OCI-LY7 (cell line): ENCODE measurements around the gene DAPK1. TPM values are rescaled to one million over a fixed set of nuclear protein-coding genes. Genes with fewer than 3 reads are reported as not detected.

ENCODE experiments used
- BruUV-seq: library from RNA; stranded (reverse); fragments of 400-500 nt; replicated peaks from 2 replicates; lab custom pipeline; 2021; lab: Mats Ljungman, UMichigan
- CTCF ChIA-PET: fragments of 300-600 bp; sonication (Branson Sonifier 250); formaldehyde crosslinking; loops from one replicate; lab custom pipeline; 2022; ENCODE audit warnings: antibody characterized with exemption; ENCODE audit not compliant: unreplicated experiment; lab: Charles Lee
- POLR2A ChIA-PET: fragments of 300-600 bp; sonication (Branson Sonifier 250); formaldehyde crosslinking; loops from one replicate; lab custom pipeline; 2022; ENCODE audit warnings: antibody characterized with exemption; lab: Charles Lee
- DNase-seq: peaks from one replicate; pipeline ENCODE4 v3.0.0-alpha.2; 2015; ENCODE audit warnings: low spot score
- H2AFZ ChIP-seq: fragments of 200-600 bp; sonication (generic), shearing (Covaris generic); 2 replicates; pipeline ENCODE4 v1.6.1; 2014; ENCODE audit warnings: mild to moderate bottlenecking, antibody characterized with exemption, low read length, moderate library complexity
- H3K27ac ChIP-seq: fragments of 200-600 bp; sonication (generic); 2 replicates; pipeline ENCODE4 v1.5.1; 2014; ENCODE audit warnings: mixed run types, low read depth, mild to moderate bottlenecking, moderate library complexity, low read length, inconsistent platforms; ENCODE audit not compliant: poor library complexity, severe bottlenecking
- H3K36me3 ChIP-seq: fragments of 200-600 bp; sonication (generic); 2 replicates; pipeline ENCODE4 v1.6.1; 2014; ENCODE audit warnings: mild to moderate bottlenecking, antibody characterized with exemption, low read length, moderate library complexity, mixed read lengths; ENCODE audit not compliant: insufficient read depth
- H3K4me1 ChIP-seq: fragments of 200-600 bp; sonication (generic); 2 replicates; pipeline ENCODE4 v1.5.1; 2014; ENCODE audit warnings: mild to moderate bottlenecking, low read length; ENCODE audit not compliant: insufficient read depth, poor library complexity, severe bottlenecking
- H3K4me2 ChIP-seq: fragments of 200-600 bp; sonication (generic); 2 replicates; pipeline ENCODE4 v1.6.1; 2014; ENCODE audit warnings: mild to moderate bottlenecking, low read length
- H3K4me3 ChIP-seq: fragments of 200-600 bp; sonication (generic); 2 replicates; pipeline ENCODE4 v1.5.1; 2014; ENCODE audit warnings: mild to moderate bottlenecking, low read depth, low read length; ENCODE audit not compliant: poor library complexity, severe bottlenecking
- H3K79me2 ChIP-seq: fragments of 200-600 bp; sonication (generic); 2 replicates; pipeline ENCODE4 v1.6.1; 2016; ENCODE audit warnings: low read depth, mild to moderate bottlenecking, low read length, moderate library complexity, mixed read lengths; ENCODE audit not compliant: insufficient read depth
- H3K9me2 ChIP-seq: fragments of 200-600 bp; sonication (generic); 2 replicates; pipeline ENCODE4 v1.6.1; 2016; ENCODE audit warnings: mild to moderate bottlenecking, low read length, mixed read lengths; ENCODE audit not compliant: insufficient read depth
- H3K9me3 ChIP-seq: fragments of 200-600 bp; sonication (generic); 2 replicates; pipeline ENCODE4 v1.6.1; 2014; ENCODE audit warnings: mild to moderate bottlenecking, mixed run types, low read length, mixed read lengths
- H4K20me1 ChIP-seq: fragments of 200-600 bp; sonication (generic); 2 replicates; pipeline ENCODE4 v1.6.1; 2014; ENCODE audit warnings: mild to moderate bottlenecking, antibody characterized with exemption, low read length, moderate library complexity, mixed read lengths; ENCODE audit not compliant: insufficient read depth
- CTCF ChIP-seq: fragments of 200-600 bp; sonication (generic); conservative IDR thresholded peaks from 2 replicates; pipeline ENCODE4 v1.5.1; 2014; ENCODE audit warnings: mild to moderate bottlenecking, antibody characterized with exemption, low read length, moderate library complexity, mixed read lengths
- EZH2phosphoT487 ChIP-seq: fragments of 200-600 bp; sonication (generic); IDR thresholded peaks from 2 replicates; pipeline ENCODE4 v1.6.1; 2018; ENCODE audit warnings: low read depth, borderline replicate concordance, mild to moderate bottlenecking, mixed run types, antibody characterized with exemption, low read length, moderate library complexity, mixed read lengths
- intact Hi-C: fragments of 100-400 bp; cut with micrococcal nuclease; formaldehyde crosslinking; loops from one replicate; pipeline ENCODE4 v1.10.0; 2022; ENCODE audit not compliant: unreplicated experiment
- total RNA-seq, 2 experiments: library from RNA; depleted of rRNA in 1 of 2; stranded (reverse); fragments of >200 nt in 1 of 2; shearing (Covaris generic) in 1 of 2; gene quantifications; 2 replicates each; pipeline ENCODE4 v1.2.3, GENCODE V29; 2014 to 2022

Gene DAPK1
- total RNA-seq, 2 experiments from 2014 or later, result 0.25 to 3.5 TPM

GRCh38 chr9:87549791-87550190 lies 52.1 kb downstream of the DAPK1 start:
- POLR2A ChIA-PET, result interaction anchor here (1.0 to 3.3 kb wide), 4 partner anchors 8 to 53 kb away, joined by 3 to 15 read pairs (median 6); no protein-coding TSS in a partner anchor
- peak overlapping the region; percentile 36 for H3K4me3 ChIP-seq
- H3K4me1 ChIP-seq, result peaks cover 61% of the 10 kb centered on the region
- TF ChIP-seq CTCF, result no peak
- no peak for TF ChIP-seq EZH2phosphoT487
- no TSS peak for BruUV-seq
- H4K20me1 ChIP-seq, result no peaks in the 10 kb centered on the region
- intact Hi-C loops, result loop anchor here (5.0 kb wide), 1 partner anchor 67 kb away; no protein-coding TSS in a partner anchor
- peak; percentile 83 for DNase-seq
- H3K9me2 ChIP-seq, result no peaks in the 10 kb centered on the region
- peak overlapping the region; percentile 80 for H3K27ac ChIP-seq
- no peak overlapping the region for H2AFZ ChIP-seq
- peak overlapping the region; percentile 62 for H3K4me2 ChIP-seq
- CTCF ChIA-PET, result no interaction called here
- no peaks in the 10 kb centered on the region for H3K79me2 ChIP-seq
- H3K36me3 ChIP-seq, result no peaks in the 10 kb centered on the region
- H3K9me3 ChIP-seq, result no peaks in the 10 kb centered on the region

- Histone ChIP-seq H3K4me1 (peaks cover 68% of the 10 kb centered on the region), H2AFZ (no peak overlapping the region), H3K36me3 (no peaks in the 10 kb centered on the region), H3K4me2 (peak overlapping the region; percentile 62), H3K4me3 (peak overlapping the region; percentile 36), H3K9me3 (no peaks in the 10 kb centered on the region), H3K27ac (peak overlapping the region; percentile 80), H4K20me1 (no peaks in the 10 kb centered on the region), H3K79me2 (no peaks in the 10 kb centered on the region), H3K9me2 (no peaks in the 10 kb centered on the region)
- TF ChIP-seq EZH2phosphoT487, result no peak
- no peak for TF ChIP-seq CTCF
- BruUV-seq, result TSS peak; percentile 86
- CTCF ChIA-PET, result no interaction called here
- intact Hi-C loops, result loop anchor here (5.0 kb wide), 1 partner anchor 68 kb away; no protein-coding TSS in a partner anchor
- peak; percentile 69 for DNase-seq
- POLR2A ChIA-PET, result interaction anchor here (0.6 to 1.7 kb wide), 8 partner anchors 12 to 93 kb away, joined by 3 to 8 read pairs (median 3); no protein-coding TSS in a partner anchor
Measured at GRCh38 chr9:87550253-87550954, 52.7 kb downstream of the DAPK1 start.

DNA sequence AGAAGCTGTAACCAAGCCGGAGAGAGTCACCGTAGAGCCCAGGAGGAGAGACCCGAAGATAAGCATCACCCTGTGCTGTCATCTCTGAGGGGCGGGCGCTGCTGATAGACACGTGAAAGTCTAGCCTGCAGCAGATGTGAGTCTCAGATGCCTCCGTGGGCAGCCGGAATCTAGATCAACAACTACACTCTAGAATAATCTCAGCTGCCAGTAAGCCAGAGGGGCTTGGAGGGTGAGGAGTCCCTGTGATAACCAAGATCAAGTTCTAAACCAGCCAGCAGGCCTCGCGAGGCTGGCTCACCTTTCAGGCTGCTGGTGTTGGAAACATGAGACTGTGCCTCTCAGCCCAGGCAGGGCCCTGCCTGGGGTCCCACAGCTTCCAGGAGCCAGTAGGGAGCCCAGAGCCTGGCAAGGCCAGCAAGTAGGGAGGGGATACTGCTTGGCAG lies 54.1 kb downstream of the DAPK1 start:
- TF ChIP-seq EZH2phosphoT487 (no peak), CTCF (no peak)
- Histone ChIP-seq H3K4me1 (peaks cover 81% of the 10 kb centered on the region), H4K20me1 (no peaks in the 10 kb centered on the region), H3K4me2 (peak overlapping the region; percentile 32), H3K79me2 (no peaks in the 10 kb centered on the region), H3K9me3 (no peaks in the 10 kb centered on the region), H3K36me3 (no peaks in the 10 kb centered on the region), H2AFZ (no peak overlapping the region), H3K9me2 (no peaks in the 10 kb centered on the region), H3K4me3 (no peak overlapping the region), H3K27ac (peak overlapping the region; percentile 80)
- ChIA-PET POLR2A (interaction anchor here (0.8 to 2.2 kb wide), 4 partner anchors 10 to 319 kb away, joined by 3 to 6 read pairs (median 3); no protein-coding TSS in a partner anchor), CTCF (interaction anchor here (0.8 kb wide), 1 partner anchor 111 kb away, joined by 3 read pairs; no protein-coding TSS in a partner anchor)
- no TSS peak for BruUV-seq
- DNase-seq, result no peak
- intact Hi-C loops, result loop anchor here (5.0 kb wide), 1 partner anchor 69 kb away; no protein-coding TSS in a partner anchor
